SH-SY5Y (cell line): ENCODE data around the gene RTL10.

Experiments used
- GATA2 ChIP-seq: IDR thresholded peaks from 2 replicates; pipeline ENCODE4 v1.6.1; 2011; ENCODE audit warnings: mild to moderate bottlenecking, low read depth, low read length
- GATA3 ChIP-seq: IDR thresholded peaks from 2 replicates; pipeline ENCODE4 v1.6.1; 2011; ENCODE audit warnings: low read depth, mild to moderate bottlenecking, low read length, moderate library complexity

- TF ChIP-seq GATA2 (no peak), GATA3 (no peak)
Measured at GRCh38 chr22:19859861-19860510, 5.3 kb upstream of the RTL10 start.
